Lower leg skin (tissue), 4 donors: ENCODE measurements around the gene MDM2. TPM values are rescaled to one million over a fixed set of nuclear protein-coding genes. Genes with fewer than 3 reads are reported as not detected.

ENCODE experiments used
- DNase-seq, 2 donors: peaks; one replicate each; pipeline ENCODE4 v3.0.0-alpha.2; 2019; ENCODE audit warnings: low spot score in 2 of 2
- H3K4me3 ChIP-seq: fragments of 200-600 bp; sonication (generic); 2 replicates; pipeline ENCODE4 v1.5.1; 2017; ENCODE audit warnings: mild to moderate bottlenecking, low read depth; ENCODE audit not compliant: poor library complexity, severe bottlenecking
- CTCF ChIP-seq, 3 donors: fragments of 450-650 bp; IDR thresholded peaks; one replicate each; pipeline ENCODE4 v1.5.1; 2016; ENCODE audit warnings: antibody characterized with exemption in 3 of 3, mild to moderate bottlenecking in 3 of 3, moderate library complexity in 2 of 3
- POLR2A ChIP-seq, 2 donors: fragments of 450-650 bp; IDR thresholded peaks; one replicate each; pipeline ENCODE4 v1.6.1; 2016 to 2017; ENCODE audit warnings: antibody characterized with exemption in 2 of 2, mild to moderate bottlenecking in 1 of 2, moderate library complexity in 1 of 2
- WGBS, 2 donors: methylation state at CpG; one replicate each; pipeline ENCODE4 v1.1.5; 2018; 5-methylcytosine and 5-hydroxymethylcytosine counted together
- intact Hi-C: fragments of 100-400 bp; cut with DNase I; formaldehyde crosslinking; loops from one replicate; pipeline ENCODE4 v1.15.0; 2023; ENCODE audit warnings: low total_unique reads
- total RNA-seq, 4 donors: library from RNA; depleted of rRNA; stranded (reverse); fragments of >200 nt; gene quantifications; one replicate each; pipeline ENCODE4 v1.1.0, GENCODE V29; 2016

MDM2 gene
- 10 to 100 TPM; 50.0 to 73.4 (median 60.3) TPM for total RNA-seq

GRCh38 chr12:68807576-68808387, at the start of gene MDM2:
Gene MDM2, plus strand, starts transcription at chr12:68808177. Its CDS starts 301 bp downstream, at chr12:68808478.
- intact Hi-C loops, result no loop called here

GRCh38 chr12:68759852-68760251, 48.1 kb upstream of the MDM2 start:
- intact Hi-C loops, result no loop called here
- TF ChIP-seq POLR2A (IDR thresholded peaks at IDR 0.05) (no peak), CTCF (IDR thresholded peaks at IDR 0.05) (no peak)
- no peak overlapping the region for H3K4me3 ChIP-seq
- WGBS, 2 donors, result 73 to 82% methylated on average over 5 of the region's 5 CpGs
- DNase-seq, result peak in 1 of 2 donors; percentile 36

More at GRCh38 chr12:68807576-68808387, at the start of gene MDM2:
- 0 to 1% methylated on average over 27 to 35 of the region's 72 CpGs for whole genome bisulfite sequencing, 2 donors
- DNase-seq, result peak; percentile 90 to 99
- peak in 1 of 2 donors; percentile 62 for TF ChIP-seq POLR2A (IDR thresholded peaks at IDR 0.05)
- peak in 1 of 3 donors; percentile 47 for TF ChIP-seq CTCF (IDR thresholded peaks at IDR 0.05)
- peak within 1 kb of the TSS; percentile 90 for H3K4me3 ChIP-seq

GRCh38 chr12:68760806-68761441, 47.1 kb upstream of the MDM2 start:
- DNase-seq, result no peak
- intact Hi-C loops, result no loop called here
- 94% methylated on average over 7 of the region's 7 CpGs for WGBS, 2 donors
- H3K4me3 ChIP-seq, result no peak overlapping the region
- no peak for TF ChIP-seq POLR2A (IDR thresholded peaks at IDR 0.05)
- no peak for TF ChIP-seq CTCF (IDR thresholded peaks at IDR 0.05)

DNA sequence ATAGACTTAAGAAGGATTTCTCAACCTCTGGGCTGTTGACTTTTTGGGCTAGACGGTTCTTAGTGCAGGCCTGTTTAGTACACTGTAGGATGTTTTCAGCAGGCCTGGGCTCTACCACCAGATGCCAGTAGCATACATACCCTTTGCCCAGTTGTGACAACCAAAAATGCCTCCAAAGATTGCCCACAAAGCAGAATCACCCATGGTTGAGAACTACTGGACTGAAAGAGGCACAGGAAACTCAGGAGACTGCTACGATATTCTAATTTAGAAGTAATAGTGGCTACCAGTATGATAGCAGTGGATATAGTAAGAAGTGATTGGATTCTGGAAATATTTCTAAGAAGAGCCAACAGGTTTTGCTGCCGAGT, 46.5 kb upstream of the MDM2 start:
- DNase-seq, result no peak

GRCh38 chr12:68761901-68762630, 45.9 kb upstream of the MDM2 start:
- no peak for DNase-seq
- TF ChIP-seq CTCF (IDR thresholded peaks at IDR 0.05), result no peak
- TF ChIP-seq POLR2A (IDR thresholded peaks at IDR 0.05), result no peak
- WGBS, 2 donors, result 81 to 89% methylated on average over 8 of the region's 8 CpGs

More for the DNA sequence above, 46.5 kb upstream of the MDM2 start:
- 98% methylated on average over 3 of the region's 3 CpGs for WGBS, 2 donors
- no peak overlapping the region for H3K4me3 ChIP-seq
- TF ChIP-seq POLR2A (IDR thresholded peaks at IDR 0.05) (no peak), CTCF (IDR thresholded peaks at IDR 0.05) (no peak)
- intact Hi-C loops, result no loop called here

More at GRCh38 chr12:68761901-68762630, 45.9 kb upstream of the MDM2 start:
- H3K4me3 ChIP-seq, result no peak overlapping the region
- intact Hi-C loops, result no loop called here
